Measurements from ENCODE around the gene TMEM132A. TPM values are rescaled to one million over a fixed set of nuclear protein-coding genes. Genes with fewer than 3 reads are reported as not detected.

Gene TMEM132A
- total and polyA plus RNA-seq, 9 of the 15 experiments (the other 6 are each of a cell fraction or from before 2014, with no cell fraction given) = 0.04 to 1.1 (median 0.18) TPM; not detected in 4

DNA sequence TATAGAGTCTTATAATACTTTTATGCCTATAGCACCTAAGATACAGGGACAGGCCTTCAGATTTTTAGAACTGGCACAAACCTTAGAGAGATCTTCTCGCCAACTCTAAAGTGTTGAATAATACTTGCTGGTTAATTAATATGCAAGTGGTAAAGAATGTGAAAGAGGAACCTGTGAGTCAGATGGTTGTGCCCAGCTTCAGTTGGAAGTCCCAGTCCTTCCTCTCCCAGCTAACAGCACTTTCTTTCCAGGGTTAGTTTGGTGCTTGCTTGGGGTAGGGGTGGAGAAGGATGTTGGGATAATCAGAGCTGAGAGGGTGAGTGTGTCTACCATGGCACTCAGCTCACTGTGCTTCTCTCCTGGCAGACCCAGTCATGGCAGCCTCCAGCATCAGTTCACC lies 4.9 kb upstream of the TMEM132A start (continued):
- TF ChIP-seq, protein P1, sequence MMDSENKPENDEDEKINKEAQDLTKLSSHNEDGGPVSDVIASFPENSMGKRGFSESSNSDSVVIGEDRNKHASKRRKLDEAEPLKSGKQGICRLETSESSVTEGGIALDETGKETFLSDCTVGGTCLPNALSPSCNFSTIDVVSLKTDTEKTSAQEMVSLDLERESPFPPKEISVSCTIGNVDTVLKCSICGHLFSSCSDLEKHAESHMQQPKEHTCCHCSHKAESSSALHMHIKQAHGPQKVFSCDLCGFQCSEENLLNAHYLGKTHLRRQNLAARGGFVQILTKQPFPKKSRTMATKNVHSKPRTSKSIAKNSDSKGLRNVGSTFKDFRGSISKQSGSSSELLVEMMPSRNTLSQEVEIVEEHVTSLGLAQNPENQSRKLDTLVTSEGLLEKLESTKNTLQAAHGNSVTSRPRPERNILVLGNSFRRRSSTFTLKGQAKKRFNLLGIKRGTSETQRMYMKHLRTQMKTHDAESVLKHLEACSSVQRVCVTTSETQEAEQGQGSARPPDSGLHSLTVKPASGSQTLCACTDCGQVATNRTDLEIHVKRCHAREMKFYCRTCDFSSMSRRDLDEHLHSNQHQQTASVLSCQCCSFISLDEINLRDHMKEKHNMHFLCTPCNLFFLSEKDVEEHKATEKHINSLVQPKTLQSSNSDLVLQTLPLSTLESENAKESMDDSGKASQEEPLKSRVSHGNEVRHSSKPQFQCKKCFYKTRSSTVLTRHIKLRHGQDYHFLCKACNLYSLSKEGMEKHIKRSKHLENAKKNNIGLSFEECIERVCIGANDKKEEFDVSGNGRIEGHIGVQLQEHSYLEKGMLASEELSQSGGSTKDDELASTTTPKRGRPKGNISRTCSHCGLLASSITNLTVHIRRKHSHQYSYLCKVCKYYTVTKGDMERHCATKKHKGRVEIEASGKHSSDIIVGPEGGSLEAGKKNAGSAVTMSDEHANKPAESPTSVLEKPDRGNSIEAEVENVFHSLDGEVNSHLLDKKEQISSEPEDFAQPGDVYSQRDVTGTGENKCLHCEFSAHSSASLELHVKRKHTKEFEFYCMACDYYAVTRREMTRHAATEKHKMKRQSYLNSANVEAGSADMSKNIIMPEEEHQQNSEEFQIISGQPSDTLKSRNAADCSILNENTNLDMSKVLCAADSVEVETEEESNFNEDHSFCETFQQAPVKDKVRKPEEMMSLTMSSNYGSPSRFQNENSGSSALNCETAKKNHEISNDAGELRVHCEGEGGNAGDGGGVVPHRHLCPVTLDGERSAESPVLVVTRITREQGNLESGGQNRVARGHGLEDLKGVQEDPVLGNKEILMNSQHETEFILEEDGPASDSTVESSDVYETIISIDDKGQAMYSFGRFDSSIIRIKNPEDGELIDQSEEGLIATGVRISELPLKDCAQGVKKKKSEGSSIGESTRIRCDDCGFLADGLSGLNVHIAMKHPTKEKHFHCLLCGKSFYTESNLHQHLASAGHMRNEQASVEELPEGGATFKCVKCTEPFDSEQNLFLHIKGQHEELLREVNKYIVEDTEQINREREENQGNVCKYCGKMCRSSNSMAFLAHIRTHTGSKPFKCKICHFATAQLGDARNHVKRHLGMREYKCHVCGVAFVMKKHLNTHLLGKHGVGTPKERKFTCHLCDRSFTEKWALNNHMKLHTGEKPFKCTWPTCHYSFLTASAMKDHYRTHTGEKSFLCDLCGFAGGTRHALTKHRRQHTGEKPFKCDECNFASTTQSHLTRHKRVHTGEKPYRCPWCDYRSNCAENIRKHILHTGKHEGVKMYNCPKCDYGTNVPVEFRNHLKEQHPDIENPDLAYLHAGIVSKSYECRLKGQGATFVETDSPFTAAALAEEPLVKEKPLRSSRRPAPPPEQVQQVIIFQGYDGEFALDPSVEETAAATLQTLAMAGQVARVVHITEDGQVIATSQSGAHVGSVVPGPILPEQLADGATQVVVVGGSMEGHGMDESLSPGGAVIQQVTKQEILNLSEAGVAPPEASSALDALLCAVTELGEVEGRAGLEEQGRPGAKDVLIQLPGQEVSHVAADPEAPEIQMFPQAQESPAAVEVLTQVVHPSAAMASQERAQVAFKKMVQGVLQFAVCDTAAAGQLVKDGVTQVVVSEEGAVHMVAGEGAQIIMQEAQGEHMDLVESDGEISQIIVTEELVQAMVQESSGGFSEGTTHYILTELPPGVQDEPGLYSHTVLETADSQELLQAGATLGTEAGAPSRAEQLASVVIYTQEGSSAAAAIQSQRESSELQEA (IDR thresholded peaks at IDR 0.05; ENCODE audit: low read depth) = no peak
- TF ChIP-seq HDAC6 (IDR thresholded peaks at IDR 0.05; ENCODE audit: low read depth, low read length) = no peak

DNA sequence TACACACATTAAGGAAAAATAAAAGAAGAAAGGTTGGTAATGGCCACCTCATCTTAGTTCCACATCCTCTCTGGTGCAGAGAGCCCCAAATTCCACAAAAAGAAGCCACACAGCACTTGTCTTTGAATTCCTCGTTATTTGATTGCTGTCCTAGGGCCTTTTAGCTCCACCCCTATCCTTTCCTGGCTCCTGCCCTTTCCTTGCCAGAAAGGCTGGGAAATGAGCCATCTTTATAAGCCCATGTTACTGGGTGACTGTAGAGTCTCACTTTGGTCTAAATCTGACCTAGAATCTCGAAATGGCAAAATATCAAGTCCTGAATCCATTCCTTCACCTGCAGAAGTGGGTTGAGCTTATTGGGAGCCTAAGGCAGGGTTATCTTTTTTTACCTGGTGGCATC lies 4.3 kb upstream of the TMEM132A start:
- 63% methylated on average over 2 of the region's 2 CpGs for WGBS (ENCODE audit: insufficient coverage, low coverage, missing lambda C conversion rate)
- Histone ChIP-seq H3K4me3 (no peak overlapping the region), H3K36me3 (ENCODE audit: control insufficient read depth, insufficient read depth, low read length) (peaks cover 60% of the 10 kb centered on the region), H3K4me1 (replicated peaks in 1 of 2; ENCODE audit: control insufficient read depth in 2 of 2, insufficient read depth in 2 of 2, low read length in 2 of 2) (peaks cover 10 to 25% of the 10 kb centered on the region in 2 experiments; a peak in 4 of 5 replicates), H3K79me2 (ENCODE audit: control insufficient read depth, insufficient read depth, low read length) (peaks cover 42% of the 10 kb centered on the region), H3K9me3 (replicated peaks; ENCODE audit: control insufficient read depth, insufficient read depth, low read depth, low read length) (no peaks in the 10 kb centered on the region), H3K9me1 (ENCODE audit: control insufficient read depth, insufficient read depth, low read length) (no peaks in the 10 kb centered on the region), H3K27ac (ENCODE audit: extremely low read depth, low read depth, low read length) (no peak overlapping the region), H4K20me1 (replicated peaks; ENCODE audit: control insufficient read depth, insufficient read depth, low read length) (peaks cover 5% of the 10 kb centered on the region; the same call in 1 of the 2 replicates), H3K9ac (ENCODE audit: insufficient read depth in 1 of 2, low read depth in 2 of 2, low read length in 2 of 2) (no peak overlapping the region), H3K27me3 (ENCODE audit: control insufficient read depth in 2 of 2, insufficient read depth in 2 of 2, low read length in 2 of 2) (peaks cover 4 to 6% of the 10 kb centered on the region in 2 experiments; a peak in 3 of 5 replicates), H2AFZ (ENCODE audit: low read depth, low read length) (no peak overlapping the region), H3K4me2 (ENCODE audit: insufficient read depth, low read length) (no peak overlapping the region)
- no TSS peak for BruUV-seq (replicated peaks)
- ChIA-PET CTCF (ENCODE audit: low intra/inter-chr PET ratio) (no interaction called here), POLR2A (no interaction called here)
- intact Hi-C loops (cut with micrococcal nuclease) (no loop called here), in situ Hi-C loops (cut with MboI) (no loop called here)
- no peak for DNase-seq (ENCODE audit: extremely low read depth in 1 of 4, low spot score in 3 of 4)
- no peak for FAIRE-seq
- ATAC-seq = no peak
- TF ChIP-seq RBM25 (IDR thresholded peaks at IDR 0.05; ENCODE audit: low read depth, low read length, severe bottlenecking) = no peak
- TF ChIP-seq, protein P2, sequence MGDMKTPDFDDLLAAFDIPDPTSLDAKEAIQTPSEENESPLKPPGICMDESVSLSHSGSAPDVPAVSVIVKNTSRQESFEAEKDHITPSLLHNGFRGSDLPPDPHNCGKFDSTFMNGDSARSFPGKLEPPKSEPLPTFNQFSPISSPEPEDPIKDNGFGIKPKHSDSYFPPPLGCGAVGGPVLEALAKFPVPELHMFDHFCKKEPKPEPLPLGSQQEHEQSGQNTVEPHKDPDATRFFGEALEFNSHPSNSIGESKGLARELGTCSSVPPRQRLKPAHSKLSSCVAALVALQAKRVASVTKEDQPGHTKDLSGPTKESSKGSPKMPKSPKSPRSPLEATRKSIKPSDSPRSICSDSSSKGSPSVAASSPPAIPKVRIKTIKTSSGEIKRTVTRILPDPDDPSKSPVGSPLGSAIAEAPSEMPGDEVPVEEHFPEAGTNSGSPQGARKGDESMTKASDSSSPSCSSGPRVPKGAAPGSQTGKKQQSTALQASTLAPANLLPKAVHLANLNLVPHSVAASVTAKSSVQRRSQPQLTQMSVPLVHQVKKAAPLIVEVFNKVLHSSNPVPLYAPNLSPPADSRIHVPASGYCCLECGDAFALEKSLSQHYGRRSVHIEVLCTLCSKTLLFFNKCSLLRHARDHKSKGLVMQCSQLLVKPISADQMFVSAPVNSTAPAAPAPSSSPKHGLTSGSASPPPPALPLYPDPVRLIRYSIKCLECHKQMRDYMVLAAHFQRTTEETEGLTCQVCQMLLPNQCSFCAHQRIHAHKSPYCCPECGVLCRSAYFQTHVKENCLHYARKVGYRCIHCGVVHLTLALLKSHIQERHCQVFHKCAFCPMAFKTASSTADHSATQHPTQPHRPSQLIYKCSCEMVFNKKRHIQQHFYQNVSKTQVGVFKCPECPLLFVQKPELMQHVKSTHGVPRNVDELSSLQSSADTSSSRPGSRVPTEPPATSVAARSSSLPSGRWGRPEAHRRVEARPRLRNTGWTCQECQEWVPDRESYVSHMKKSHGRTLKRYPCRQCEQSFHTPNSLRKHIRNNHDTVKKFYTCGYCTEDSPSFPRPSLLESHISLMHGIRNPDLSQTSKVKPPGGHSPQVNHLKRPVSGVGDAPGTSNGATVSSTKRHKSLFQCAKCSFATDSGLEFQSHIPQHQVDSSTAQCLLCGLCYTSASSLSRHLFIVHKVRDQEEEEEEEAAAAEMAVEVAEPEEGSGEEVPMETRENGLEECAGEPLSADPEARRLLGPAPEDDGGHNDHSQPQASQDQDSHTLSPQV (IDR thresholded peaks at IDR 0.05) = no peak
- no peak for TF ChIP-seq CBX5 (IDR thresholded peaks at IDR 0.05; ENCODE audit: borderline replicate concordance, low read depth)
- no peak for TF ChIP-seq CBFA2T2 (conservative IDR thresholded peaks at IDR 0.05)
- TF ChIP-seq, protein P3, sequence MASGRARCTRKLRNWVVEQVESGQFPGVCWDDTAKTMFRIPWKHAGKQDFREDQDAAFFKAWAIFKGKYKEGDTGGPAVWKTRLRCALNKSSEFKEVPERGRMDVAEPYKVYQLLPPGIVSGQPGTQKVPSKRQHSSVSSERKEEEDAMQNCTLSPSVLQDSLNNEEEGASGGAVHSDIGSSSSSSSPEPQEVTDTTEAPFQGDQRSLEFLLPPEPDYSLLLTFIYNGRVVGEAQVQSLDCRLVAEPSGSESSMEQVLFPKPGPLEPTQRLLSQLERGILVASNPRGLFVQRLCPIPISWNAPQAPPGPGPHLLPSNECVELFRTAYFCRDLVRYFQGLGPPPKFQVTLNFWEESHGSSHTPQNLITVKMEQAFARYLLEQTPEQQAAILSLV (tag; IDR thresholded peaks at IDR 0.05) = no peak
